Common myeloid progenitor, CD34-positive (primary cell): ENCODE results near the gene WNT10A.

Experiments used
- CTCF ChIA-PET: fragments of 350-600 bp; sonication (Branson Sonifier 250); formaldehyde crosslinking; loops from one replicate; lab custom pipeline; 2021; ENCODE audit warnings: antibody characterized with exemption; lab: Charles Lee
- POLR2A ChIA-PET: fragments of 350-600 bp; sonication (Branson Sonifier 250); formaldehyde crosslinking; loops from one replicate; lab custom pipeline; 2021; ENCODE audit warnings: antibody characterized with exemption; lab: Charles Lee
- DNase-seq, 3 donors: peaks; one replicate each; pipeline versions ENCODE4 v3.0.0 to v3.0.0-alpha.2; 2013
- H3K27ac ChIP-seq, 2 experiments: 1 replicate in 1 of 2; 2 replicates in 1 of 2; pipeline ENCODE4 v1.7.0; 2013; ENCODE audit warnings: inconsistent platforms in 2 of 2, low read length in 2 of 2, mild to moderate bottlenecking in 2 of 2, low read depth in 1 of 2, moderate library complexity in 1 of 2; ENCODE audit not compliant: severe bottlenecking in 2 of 2, insufficient read depth in 1 of 2, poor library complexity in 1 of 2
- H3K27me3 ChIP-seq, 5 experiments: replicated peaks in 2 of 5; 1 replicate in 3 of 5; 2 replicates in 2 of 5; pipeline versions ENCODE4 v1.6.1 to v1.7.0; 2013; ENCODE audit warnings: low read length in 4 of 5, mild to moderate bottlenecking in 2 of 5, moderate library complexity in 2 of 5, inconsistent platforms in 1 of 5; ENCODE audit not compliant: insufficient read depth in 5 of 5, control insufficient read depth in 4 of 5
- H3K36me3 ChIP-seq, 4 experiments: 1 replicate in 2 of 4; 2 replicates in 2 of 4; pipeline versions ENCODE4 v1.6.1 to v1.7.0; 2013; ENCODE audit warnings: low read length in 3 of 4, control low read depth in 1 of 4, mild to moderate bottlenecking in 1 of 4; ENCODE audit not compliant: control insufficient read depth in 4 of 4, insufficient read depth in 4 of 4
- H3K4me1 ChIP-seq, 4 experiments: 1 replicate in 3 of 4; 2 replicates in 1 of 4; pipeline versions ENCODE4 v1.6.1 to v1.7.1; 2013; ENCODE audit warnings: low read length in 3 of 4, mild to moderate bottlenecking in 3 of 4, control low read depth in 1 of 4, inconsistent platforms in 1 of 4, moderate library complexity in 1 of 4; ENCODE audit not compliant: control insufficient read depth in 4 of 4, insufficient read depth in 4 of 4; ENCODE audit errors: control extremely low read depth in 1 of 4
- H3K4me3 ChIP-seq, 7 experiments: 1 replicate in 4 of 7; 2 replicates in 3 of 7; pipeline versions ENCODE4 v1.5.1 to v1.7.0; 2013; ENCODE audit warnings: mild to moderate bottlenecking in 7 of 7, low read length in 6 of 7, moderate library complexity in 6 of 7, inconsistent platforms in 2 of 7, low read depth in 2 of 7, control low read depth in 1 of 7; ENCODE audit not compliant: insufficient read depth in 4 of 7, control insufficient read depth in 1 of 7; ENCODE audit errors: extremely low read depth in 1 of 7
- H3K9me3 ChIP-seq, 5 experiments: 1 replicate in 4 of 5; 2 replicates in 1 of 5; pipeline versions ENCODE4 v1.6.1 to v1.7.1; 2013; ENCODE audit warnings: low read length in 4 of 5, mild to moderate bottlenecking in 2 of 5, inconsistent platforms in 1 of 5, low read depth in 1 of 5, moderate library complexity in 1 of 5; ENCODE audit not compliant: control insufficient read depth in 4 of 5, insufficient read depth in 2 of 5; ENCODE audit errors: control extremely low read depth in 1 of 5
- WGBS: methylation state at CpG from one replicate; pipeline ENCODE4 v1.1.5; 2013; ENCODE audit not compliant: insufficient coverage; 5-methylcytosine and 5-hydroxymethylcytosine counted together

Gene WNT10A

DNA sequence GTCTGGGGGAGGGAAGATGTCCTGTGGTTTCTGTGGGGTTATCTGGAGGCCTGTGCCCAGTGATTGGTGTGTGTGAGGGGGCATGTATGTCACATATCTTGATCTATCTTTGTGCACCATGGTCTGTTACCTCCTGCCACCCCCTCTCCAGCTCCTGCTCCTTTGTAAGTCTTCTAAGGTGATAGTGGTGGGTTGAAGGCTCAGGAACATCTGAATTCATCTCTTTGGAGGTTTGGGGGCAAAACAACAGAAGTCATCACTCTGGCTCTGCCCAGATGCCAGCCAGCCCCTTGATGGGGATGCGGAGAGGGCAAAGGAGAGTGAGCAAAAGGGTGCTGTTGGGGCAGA, 23.8 kb upstream of the WNT10A start:
- ChIA-PET POLR2A (no interaction called here), CTCF (interaction anchor here (1.1 to 16.8 kb wide), 3 partner anchors 18 to 42 kb away, joined by 3 to 233 read pairs (median 94); partner anchors contain the start of gene WNT10A)
- Histone ChIP-seq H3K9me3 (peaks cover 0 to 3% (median 0%) of the 10 kb centered on the region in 5 experiments), H3K4me3 (no peak overlapping the region), H3K4me1 (peaks cover 0 to 31% (median 15%) of the 10 kb centered on the region in 4 experiments), H3K27me3 (peaks cover 8 to 93% (median 63%) of the 10 kb centered on the region in 5 experiments), H3K27ac (no peak overlapping the region), H3K36me3 (no peaks in the 10 kb centered on the region)
- WGBS: no CpG with 5 or more reads among the region's 1 CpG
- DNase-seq: no peak

DNA sequence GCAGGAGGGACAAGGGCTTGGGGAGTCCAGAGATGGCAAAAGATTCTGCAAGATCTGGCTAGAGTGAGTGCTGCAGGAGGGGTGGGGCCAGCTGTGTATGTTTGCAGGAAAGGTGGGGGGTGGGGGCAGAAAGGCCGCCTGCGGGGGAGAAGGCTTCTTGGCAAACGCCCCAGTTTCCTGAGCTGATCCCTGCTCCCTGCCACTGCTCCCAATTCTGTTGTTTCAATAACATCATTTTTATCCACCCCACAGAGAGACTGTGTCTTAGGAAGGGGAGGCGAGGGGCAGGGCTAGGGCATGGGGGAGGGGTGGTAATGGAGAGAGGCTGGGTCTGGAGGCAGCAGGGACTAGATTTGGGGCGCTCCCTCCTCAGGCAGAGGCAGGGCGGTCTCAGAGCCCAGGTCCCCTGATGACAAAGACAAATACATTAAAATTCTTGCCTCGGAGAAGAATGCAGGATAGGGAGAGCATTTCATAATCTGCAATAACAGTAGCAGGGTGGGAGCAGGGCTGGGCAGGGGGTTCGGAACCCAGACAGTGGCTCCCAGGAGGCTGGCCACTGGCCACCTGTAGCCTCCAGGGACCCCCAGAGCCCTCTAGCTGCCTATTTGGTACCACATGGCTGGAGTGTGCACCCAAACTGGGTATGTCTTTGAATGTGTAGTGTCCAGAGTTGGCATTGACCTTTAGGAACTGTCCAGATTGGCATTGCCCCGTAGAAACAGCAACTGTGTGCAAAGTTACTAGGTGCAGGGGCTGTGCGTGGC, 23.1 kb upstream of the WNT10A start:
- POLR2A ChIA-PET: no interaction called here
- Histone ChIP-seq H3K36me3 (no peaks in the 10 kb centered on the region), H3K9me3 (peaks cover 0 to 3% (median 0%) of the 10 kb centered on the region in 5 experiments), H3K27ac (no peak overlapping the region), H3K27me3 (peaks cover 8 to 99% (median 65%) of the 10 kb centered on the region in 5 experiments), H3K4me3 (no peak overlapping the region), H3K4me1 (peaks cover 0 to 31% (median 15%) of the 10 kb centered on the region in 4 experiments)
- DNase-seq: no peak
- CTCF ChIA-PET: interaction anchor here (0.8 to 16.8 kb wide), 5 partner anchors 9 to 42 kb away, joined by 3 to 233 read pairs (median 5); partner anchors contain the start of gene WNT10A
- WGBS: 22% methylated on average over 4 of the region's 10 CpGs

DNA sequence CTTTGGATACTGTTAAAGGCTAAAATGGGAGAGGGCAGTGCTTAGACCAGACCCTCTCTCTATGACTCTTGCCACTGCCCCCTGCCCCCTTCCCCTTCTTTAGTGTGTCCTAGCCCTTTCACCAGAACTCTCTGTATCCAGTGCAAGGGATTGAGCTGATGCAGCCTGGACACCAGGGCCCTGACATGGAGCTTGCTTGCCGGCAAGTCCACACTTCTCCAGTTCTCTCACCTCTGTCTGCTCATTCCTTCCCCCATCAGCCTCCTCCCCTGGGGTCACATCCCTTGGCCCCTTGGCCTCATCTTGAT, 22.6 kb upstream of the WNT10A start:
- CTCF ChIA-PET: interaction anchor here (0.8 to 16.8 kb wide), 6 partner anchors 10 to 200 kb away, joined by 3 to 233 read pairs (median 4); partner anchors contain the start of gene WNT10A
- Histone ChIP-seq H3K27ac (no peak overlapping the region), H3K4me1 (peaks cover 0 to 30% (median 15%) of the 10 kb centered on the region in 4 experiments), H3K9me3 (peaks cover 0 to 3% (median 0%) of the 10 kb centered on the region in 5 experiments), H3K4me3 (no peak overlapping the region), H3K36me3 (no peaks in the 10 kb centered on the region), H3K27me3 (peaks cover 8 to 99% (median 62%) of the 10 kb centered on the region in 5 experiments)
- WGBS: 0% methylated on average over 1 of the region's 1 CpG
- POLR2A ChIA-PET: no interaction called here
- no peak for DNase-seq

DNA sequence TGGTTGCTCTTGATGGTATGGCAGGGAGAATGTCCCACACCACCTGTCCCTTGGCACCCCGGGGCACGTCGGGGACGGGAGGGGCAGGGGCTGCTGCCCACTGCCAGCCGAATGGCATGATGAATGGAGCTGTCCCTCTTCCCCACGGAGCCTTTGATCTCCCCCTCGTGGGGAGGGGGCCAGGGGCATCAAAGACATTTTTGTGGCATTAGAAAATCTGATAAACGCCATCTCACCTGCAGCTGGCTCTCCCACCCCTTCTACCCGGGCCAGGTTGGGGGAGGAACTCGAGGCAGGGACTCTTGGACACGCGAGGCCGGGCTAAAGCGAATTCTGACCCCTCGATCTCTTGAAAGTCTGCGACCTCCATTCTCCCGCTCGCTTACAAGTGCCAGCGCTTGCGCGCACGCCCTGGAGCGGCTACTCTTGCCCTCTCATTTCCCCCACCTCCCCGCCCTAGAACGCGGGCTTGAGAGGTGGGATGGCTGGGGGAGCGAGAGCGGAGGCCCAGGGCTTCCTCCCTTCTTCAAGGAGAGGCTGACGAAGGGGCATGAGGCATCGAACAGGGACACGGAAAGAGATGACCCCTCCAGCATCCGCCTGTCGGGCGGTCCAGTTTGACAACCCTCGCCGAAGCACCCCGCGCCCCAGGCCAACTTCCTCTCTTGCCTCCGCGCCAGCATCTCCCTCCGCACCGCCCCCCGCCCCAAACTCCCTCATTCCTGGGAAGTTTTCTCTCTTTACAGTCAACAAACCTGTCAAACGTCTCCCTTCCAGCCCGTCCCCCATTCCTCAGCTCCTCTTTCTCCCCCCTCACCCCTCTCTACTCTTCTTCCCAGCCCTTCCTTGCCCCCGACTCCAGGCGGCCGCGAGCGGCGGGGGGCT, 21.7 kb upstream of the WNT10A start:
- Histone ChIP-seq H3K27me3 (peaks cover 8 to 99% (median 56%) of the 10 kb centered on the region in 5 experiments), H3K9me3 (peaks cover 0 to 3% (median 0%) of the 10 kb centered on the region in 5 experiments), H3K4me3 (peak overlapping the region in 3 of 7 experiments; percentile 13 to 42 (median 32)), H3K36me3 (no peaks in the 10 kb centered on the region), H3K4me1 (peaks cover 0 to 24% (median 12%) of the 10 kb centered on the region in 4 experiments), H3K27ac (no peak overlapping the region)
- 2% methylated on average over 37 of the region's 51 CpGs for WGBS
- DNase-seq: no peak
- ChIA-PET POLR2A (no interaction called here), CTCF (interaction anchor here (0.7 to 16.8 kb wide), 7 partner anchors 16 to 201 kb away, joined by 3 to 233 read pairs (median 3); partner anchors contain the start of gene WNT10A)

DNA sequence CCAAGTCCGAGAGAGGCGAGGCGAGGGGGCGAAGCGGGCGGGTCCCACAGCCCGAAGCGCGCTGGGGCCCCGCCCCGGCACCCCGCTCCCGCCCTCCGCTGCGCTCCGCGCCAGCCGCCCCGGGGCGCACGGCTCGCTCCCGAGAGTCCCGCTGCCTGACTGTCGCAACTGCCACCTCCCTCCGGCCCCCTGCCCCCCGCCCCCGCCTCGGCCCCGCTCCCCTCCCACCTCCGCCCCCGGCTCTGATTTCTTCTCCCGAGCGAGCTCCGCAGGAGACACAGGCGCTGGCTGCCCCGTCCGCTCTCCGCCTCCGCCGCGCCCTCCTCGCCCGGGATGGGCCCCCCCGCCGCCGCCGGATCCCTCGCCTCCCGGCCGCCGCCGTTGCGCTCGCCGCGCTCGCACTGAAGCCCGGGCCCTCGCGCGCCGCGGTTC, 21.1 kb upstream of the WNT10A start, which contains the start of gene WNT6:
WNT6 (plus strand) TSS at position 250 of the 432 bp plus-strand sequence. CDS start 233 bp downstream, outside the sequence.
- 0% methylated on average over 41 of the region's 64 CpGs for WGBS
- Histone ChIP-seq H3K27me3 (peaks cover 8 to 93% (median 52%) of the 10 kb centered on the region in 5 experiments), H3K27ac (no peak within 1 kb of the TSS), H3K4me1 (peaks cover 0 to 24% (median 11%) of the 10 kb centered on the region in 4 experiments), H3K36me3 (no peaks in the 10 kb centered on the region), H3K4me3 (peak within 1 kb of the TSS in 3 of 7 experiments; percentile 13 to 42 (median 32)), H3K9me3 (peaks cover 0 to 3% (median 0%) of the 10 kb centered on the region in 5 experiments)
- DNase-seq: no peak
- ChIA-PET CTCF (interaction anchor here (1.0 to 16.8 kb wide), 4 partner anchors 15 to 121 kb away, joined by 3 to 233 read pairs (median 17); partner anchors contain the start of gene WNT10A), POLR2A (no interaction called here)

DNA sequence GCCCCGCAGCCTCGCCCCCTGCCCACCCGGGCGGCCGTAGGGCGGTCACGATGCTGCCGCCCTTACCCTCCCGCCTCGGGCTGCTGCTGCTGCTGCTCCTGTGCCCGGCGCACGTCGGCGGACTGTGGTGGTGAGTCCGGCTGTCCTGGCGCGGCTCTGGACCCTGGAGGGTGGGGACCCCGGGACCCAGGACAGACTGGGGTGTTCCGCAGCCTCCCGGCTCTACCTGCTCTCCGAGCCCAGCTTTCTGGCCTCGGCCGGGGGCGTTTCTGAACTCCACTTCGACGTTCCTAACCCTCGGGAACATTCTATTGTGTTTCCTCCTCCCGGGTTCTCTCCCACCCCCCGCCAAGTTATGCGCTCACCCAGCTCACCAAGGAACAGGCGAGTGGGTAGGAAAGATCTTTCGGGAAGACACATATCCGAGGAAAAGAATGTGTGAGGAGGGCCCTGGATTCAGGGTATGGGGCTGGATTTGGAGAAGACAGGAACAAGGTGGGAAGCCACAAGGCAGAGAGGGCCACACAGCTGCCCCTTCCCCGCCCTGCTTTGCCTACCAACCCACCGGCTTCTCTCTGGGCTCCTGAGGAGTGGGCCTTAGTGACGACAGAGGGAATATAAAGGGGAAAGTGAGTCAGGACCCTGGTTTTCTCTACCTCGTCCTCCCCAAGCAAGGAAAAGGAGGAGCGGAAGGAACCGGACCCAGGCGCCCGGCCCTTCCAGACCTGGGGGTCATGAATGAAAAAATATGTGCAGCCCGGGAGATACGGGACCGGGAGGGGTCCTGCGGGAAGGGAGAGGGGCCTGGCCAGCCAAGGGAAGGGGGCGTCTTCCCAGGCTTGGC, 20.4 kb upstream of the WNT10A start:
- H3K27me3 ChIP-seq: peaks cover 8 to 92% (median 52%) of the 10 kb centered on the region in 5 experiments
- no peaks in the 10 kb centered on the region for H3K36me3 ChIP-seq
- H3K4me1 ChIP-seq: peaks cover 0 to 24% (median 11%) of the 10 kb centered on the region in 4 experiments
- H3K9me3 ChIP-seq: peaks cover 0 to 3% (median 0%) of the 10 kb centered on the region in 5 experiments
- H3K27ac ChIP-seq: no peak overlapping the region
- peak overlapping the region in 1 of 7 experiments; percentile 42 for H3K4me3 ChIP-seq
- CTCF ChIA-PET: interaction anchor here (1.0 to 16.8 kb wide), 7 partner anchors 13 to 120 kb away, joined by 3 to 233 read pairs (median 4); partner anchors contain the start of gene WNT10A
- POLR2A ChIA-PET: no interaction called here
- DNase-seq: no peak
- WGBS: 2% methylated on average over 32 of the region's 47 CpGs
